Right lobe of liver (tissue), 6 donors: ENCODE measurements around the gene AGFG2. TPM values are rescaled to one million over a fixed set of nuclear protein-coding genes. Genes with fewer than 3 reads are reported as not detected.
A peak's percentile ranks its signal among the peaks of the same experiment; 100 is the strongest.

ENCODE experiments used
- ATAC-seq, 4 donors: fragments of 200-7000 bp; cut with Tn5 transposase; one replicate each; pipeline ENCODE4 v1.9.1; 2020; ENCODE audit warnings: mild to moderate bottlenecking in 4 of 4, moderate library complexity in 4 of 4
- DNase-seq, 3 donors: peaks; one replicate each; pipeline ENCODE4 v3.0.0-alpha.2; 2020
- H3K27ac ChIP-seq, 3 donors: fragments of 200-600 bp; one replicate each; pipeline ENCODE4 v1.8.0; 2022
- H3K27me3 ChIP-seq, 2 donors: fragments of 200-600 bp; one replicate each; pipeline ENCODE4 v1.8.0; 2022
- H3K36me3 ChIP-seq, 4 donors: fragments of 200-600 bp; sonication (generic) in 1 of 4; one replicate each; pipeline versions ENCODE4 v1.5.1 to v1.8.0; 2017 to 2022; ENCODE audit warnings: control low read depth in 1 of 4
- H3K4me1 ChIP-seq, 4 donors: fragments of 200-600 bp; sonication (generic) in 1 of 4; one replicate each; pipeline versions ENCODE4 v1.5.1 to v1.8.0; 2017 to 2022; ENCODE audit warnings: control low read depth in 1 of 4
- H3K4me3 ChIP-seq, 3 donors: fragments of 200-600 bp; one replicate each; pipeline ENCODE4 v1.8.0; 2022
- H3K9me3 ChIP-seq, 4 donors: fragments of 200-600 bp; sonication (generic) in 1 of 4; one replicate each; pipeline versions ENCODE4 v1.5.1 to v1.8.0; 2017 to 2022; ENCODE audit warnings: control low read depth in 1 of 4
- POLR2A ChIP-seq: fragments of 450-650 bp; IDR thresholded peaks from one replicate; pipeline ENCODE4 v1.6.1; 2017; ENCODE audit warnings: antibody characterized with exemption, mild to moderate bottlenecking
- WGBS: methylation state at CpG from one replicate; pipeline ENCODE4 v1.1.6; 2018; ENCODE audit warnings: low coverage, low lambda C conversion rate; ENCODE audit not compliant: insufficient coverage; ENCODE audit errors: missing lambda C conversion rate; 5-methylcytosine and 5-hydroxymethylcytosine counted together
- intact Hi-C, 2 donors: fragments of 100-400 bp; cut with DNase I; formaldehyde crosslinking; loops; one replicate each; pipeline versions ENCODE4 v1.11.2 to v1.14.1; 2022
- total RNA-seq, 6 experiments: library from RNA; depleted of rRNA in 2 of 6; stranded (reverse); fragments of >200 nt in 2 of 6; fragmentation: NEBNext Ultra II Directional in 3 of 6; extraction: Animal tissue kit (Norgen Biotek cat#: 25700) in 3 of 6; gene quantifications; one replicate each; pipeline versions ENCODE4 v1.1.0 to v1.2.4, GENCODE V29; 2016 to 2023
- TF ChIP-seq, protein P1 (sequence below), 4 donors: fragments of 200-600 bp in 3 of 4; fragments of 450-650 bp in 1 of 4; IDR thresholded peaks; one replicate each; pipeline versions ENCODE4 v1.5.1 to v1.8.0; 2016 to 2022; ENCODE audit warnings: antibody characterized with exemption in 4 of 4, mild to moderate bottlenecking in 2 of 4
- donor health status: DM: no; HTN: yes; CAD: no.
- donor health status: DM: no; HTN: no; CAD: no.
- donor health status: DM: no; HTN: no; CAD: no.
- donor health status: DM: no; HTN: yes; CAD: no.
- donor health status: DM: no; HTN: yes; CAD: no.

The AGFG2 gene
- total RNA-seq, 6 experiments from 2014 or later: 52.9 to 86.3 (median 69.8) TPM

DNA sequence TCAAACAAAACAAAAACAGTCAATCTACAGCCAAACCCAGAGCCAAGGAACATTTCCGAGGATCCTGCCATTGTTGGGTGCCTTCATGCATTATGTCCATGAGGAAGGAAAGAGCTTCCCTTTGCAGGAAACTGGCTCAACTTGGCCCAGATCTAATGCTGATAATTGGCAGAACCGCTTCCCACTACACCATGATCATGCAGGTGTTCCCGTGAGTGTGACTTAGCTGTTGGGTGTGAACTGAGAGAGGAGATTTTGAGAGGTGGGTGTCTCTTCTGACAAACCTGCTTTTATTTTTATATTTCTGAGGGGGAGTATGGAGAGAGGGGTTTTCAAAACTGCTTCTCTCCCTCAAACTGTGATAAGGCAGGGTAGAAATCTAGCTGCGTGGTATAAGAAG lies 20.1 kb downstream of the AGFG2 start:
- no peak for DNase-seq
- 52% methylated on average over 4 of the region's 4 CpGs for whole genome bisulfite sequencing
- intact Hi-C loops: no loop called here
- Histone ChIP-seq H3K4me1 (peaks cover 0 to 13% (median 3%) of the 10 kb centered on the region in 4 donors), H3K27me3 (no peaks in the 10 kb centered on the region), H3K27ac (peak overlapping the region in 1 of 3 donors; percentile 29), H3K9me3 (no peaks in the 10 kb centered on the region), H3K4me3 (no peak overlapping the region), H3K36me3 (peaks cover 0 to 87% (median 36%) of the 10 kb centered on the region in 4 donors)
- no peak for ATAC-seq
- TF ChIP-seq, protein P1, sequence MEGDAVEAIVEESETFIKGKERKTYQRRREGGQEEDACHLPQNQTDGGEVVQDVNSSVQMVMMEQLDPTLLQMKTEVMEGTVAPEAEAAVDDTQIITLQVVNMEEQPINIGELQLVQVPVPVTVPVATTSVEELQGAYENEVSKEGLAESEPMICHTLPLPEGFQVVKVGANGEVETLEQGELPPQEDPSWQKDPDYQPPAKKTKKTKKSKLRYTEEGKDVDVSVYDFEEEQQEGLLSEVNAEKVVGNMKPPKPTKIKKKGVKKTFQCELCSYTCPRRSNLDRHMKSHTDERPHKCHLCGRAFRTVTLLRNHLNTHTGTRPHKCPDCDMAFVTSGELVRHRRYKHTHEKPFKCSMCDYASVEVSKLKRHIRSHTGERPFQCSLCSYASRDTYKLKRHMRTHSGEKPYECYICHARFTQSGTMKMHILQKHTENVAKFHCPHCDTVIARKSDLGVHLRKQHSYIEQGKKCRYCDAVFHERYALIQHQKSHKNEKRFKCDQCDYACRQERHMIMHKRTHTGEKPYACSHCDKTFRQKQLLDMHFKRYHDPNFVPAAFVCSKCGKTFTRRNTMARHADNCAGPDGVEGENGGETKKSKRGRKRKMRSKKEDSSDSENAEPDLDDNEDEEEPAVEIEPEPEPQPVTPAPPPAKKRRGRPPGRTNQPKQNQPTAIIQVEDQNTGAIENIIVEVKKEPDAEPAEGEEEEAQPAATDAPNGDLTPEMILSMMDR (IDR thresholded peaks at IDR 0.05): no peak
- no peak for TF ChIP-seq POLR2A

DNA sequence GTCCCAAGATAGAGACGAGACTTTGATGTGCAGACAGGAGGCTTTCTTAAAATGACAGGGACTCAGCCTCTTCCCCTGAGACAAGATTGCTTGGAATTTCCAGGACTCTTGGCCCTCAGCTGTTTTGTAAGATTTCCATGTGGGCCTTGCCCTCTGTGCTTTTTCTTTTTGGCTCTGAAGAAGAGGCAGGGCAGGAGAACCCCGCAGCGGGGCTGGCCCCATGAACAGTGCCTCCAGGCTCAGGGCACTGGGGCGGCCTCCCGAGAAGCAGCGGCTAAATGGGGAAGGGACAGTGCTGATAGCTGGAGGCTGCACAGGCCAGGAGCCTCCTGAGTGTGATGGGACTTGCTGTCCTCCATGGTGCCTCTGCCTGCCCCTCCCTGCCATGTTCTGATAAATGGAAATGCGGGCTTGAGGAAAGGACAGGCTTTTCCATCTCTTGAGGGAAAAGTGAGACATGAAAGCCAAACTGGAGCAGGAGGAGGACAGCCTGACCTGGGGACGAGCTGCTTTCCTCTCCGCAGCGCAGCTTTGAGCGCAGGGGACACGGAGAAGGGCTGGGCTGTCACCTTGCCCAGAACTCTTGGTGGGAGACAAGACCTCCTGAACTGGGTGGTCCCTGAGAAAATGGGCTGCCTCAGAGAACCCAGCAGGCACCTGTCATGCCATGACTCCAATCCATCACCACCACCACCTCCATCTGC lies 22.6 kb downstream of the AGFG2 start:
- H3K36me3 ChIP-seq: peaks cover 0 to 72% (median 30%) of the 10 kb centered on the region in 4 donors
- no peaks in the 10 kb centered on the region for H3K27me3 ChIP-seq
- DNase-seq (no peak), ATAC-seq (no peak)
- H3K27ac ChIP-seq: peak overlapping the region in 1 of 3 donors; percentile 6
- no peak overlapping the region for H3K4me3 ChIP-seq
- intact Hi-C loops: loop anchor here (5.0 to 10.0 kb wide), 3 partner anchors 84 to 133 kb away; partner anchors contain the start of genes GIGYF1 (in 1 of the 2) and TSC22D4 (in 1 of the 2)
- WGBS: 80% methylated on average over 1 of the region's 12 CpGs
- H3K9me3 ChIP-seq: no peaks in the 10 kb centered on the region
- H3K4me1 ChIP-seq: peaks cover 0 to 34% (median 16%) of the 10 kb centered on the region in 4 donors
- TF ChIP-seq, protein P1 (IDR thresholded peaks at IDR 0.05): no peak

DNA sequence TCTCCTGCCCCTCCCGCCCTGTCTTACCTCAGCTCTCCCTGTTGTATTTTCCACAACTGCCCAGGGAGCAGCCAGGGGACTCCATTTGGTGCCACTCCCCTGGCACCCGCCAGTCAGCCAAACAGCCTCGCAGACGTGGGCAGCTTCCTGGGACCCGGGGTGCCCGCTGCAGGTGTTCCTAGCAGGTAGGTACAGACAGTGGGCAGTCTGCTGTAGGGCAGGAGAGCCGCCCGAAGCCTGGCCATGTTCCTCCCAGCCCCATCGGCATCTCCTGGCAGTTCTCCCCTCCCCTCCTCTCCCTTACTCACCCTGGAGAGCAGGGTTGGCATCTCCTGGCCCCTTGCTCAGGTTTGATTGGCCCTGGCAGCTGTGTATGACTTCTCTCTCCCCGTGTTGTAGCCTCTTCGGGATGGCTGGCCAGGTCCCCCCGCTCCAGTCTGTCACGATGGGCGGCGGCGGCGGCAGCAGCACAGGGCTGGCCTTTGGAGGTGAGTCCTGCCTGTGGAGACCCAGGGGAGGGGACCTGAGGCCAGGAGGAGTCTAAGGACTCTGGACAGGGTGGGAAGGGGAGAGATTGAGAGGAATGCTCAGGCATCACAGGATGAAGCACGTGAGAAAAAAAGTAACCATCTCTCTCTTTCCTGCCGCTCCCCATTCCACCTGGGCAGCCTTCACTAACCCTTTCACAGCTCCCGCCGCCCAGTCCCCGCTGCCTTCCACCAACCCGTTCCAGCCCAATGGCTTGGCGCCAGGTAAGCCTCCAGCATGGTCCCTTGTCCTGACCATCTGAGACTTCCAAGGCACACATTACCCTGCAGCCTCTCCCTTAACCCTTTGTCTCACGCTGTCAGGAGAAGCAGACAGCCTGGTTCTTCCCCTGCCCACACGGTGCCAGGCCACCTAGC lies 23.4 kb downstream of the AGFG2 start:
- intact Hi-C loops: loop anchor here (5.0 to 10.0 kb wide), 3 partner anchors 85 to 132 kb away; partner anchors contain the start of genes GIGYF1 (in 1 of the 2) and TSC22D4 (in 1 of the 2)

DNA sequence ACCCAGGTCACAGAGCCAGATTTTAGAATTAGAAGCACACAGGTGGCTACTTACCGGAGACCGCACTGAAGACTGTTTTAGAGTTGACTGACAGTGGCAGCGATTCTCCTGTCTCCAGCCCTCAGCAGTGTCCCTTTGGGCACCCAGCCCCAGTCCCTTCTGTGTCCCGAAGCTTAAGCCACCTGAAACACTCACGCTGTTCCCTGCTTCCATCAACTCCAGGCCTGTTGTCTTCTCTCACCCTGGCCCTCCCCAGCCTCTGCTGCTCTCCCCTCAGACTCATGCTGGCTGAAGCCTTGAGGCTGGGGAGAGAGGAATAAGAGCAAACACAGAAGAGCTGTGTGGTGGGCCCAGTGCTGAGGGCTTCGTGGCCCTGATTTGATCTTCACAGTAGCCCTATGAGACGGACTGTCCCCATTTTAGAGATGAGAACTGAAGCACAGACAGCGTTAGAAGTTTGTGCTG lies 24.1 kb downstream of the AGFG2 start:
- Histone ChIP-seq H3K36me3 (peaks cover 0 to 57% (median 23%) of the 10 kb centered on the region in 4 donors), H3K27ac (no peak overlapping the region), H3K4me3 (no peak overlapping the region), H3K4me1 (peaks cover 0 to 47% (median 23%) of the 10 kb centered on the region in 4 donors), H3K27me3 (no peaks in the 10 kb centered on the region), H3K9me3 (no peaks in the 10 kb centered on the region)
- DNase-seq: no peak
- 79% methylated on average over 5 of the region's 8 CpGs for WGBS
- TF ChIP-seq POLR2A: no peak
- TF ChIP-seq, protein P1 (IDR thresholded peaks at IDR 0.05): no peak
- no peak for ATAC-seq
- intact Hi-C loops: loop anchor here (5.0 to 10.0 kb wide), 3 partner anchors 86 to 132 kb away; partner anchors contain the start of genes GIGYF1 (in 1 of the 2) and TSC22D4 (in 1 of the 2)

More for the DNA sequence above, 23.4 kb downstream of the AGFG2 start:
- Histone ChIP-seq H3K4me3 (no peak overlapping the region), H3K27me3 (no peaks in the 10 kb centered on the region), H3K36me3 (peaks cover 0 to 64% (median 26%) of the 10 kb centered on the region in 4 donors), H3K4me1 (peaks cover 0 to 40% (median 19%) of the 10 kb centered on the region in 4 donors), H3K27ac (peak overlapping the region in 1 of 3 donors; percentile 6), H3K9me3 (no peaks in the 10 kb centered on the region)
- peak in 2 of 3 donors; percentile 43 to 64 for DNase-seq
- 71% methylated on average over 14 of the region's 26 CpGs for WGBS
- no peak for ATAC-seq
- TF ChIP-seq, protein P1 (IDR thresholded peaks at IDR 0.05): no peak
- no peak for TF ChIP-seq POLR2A
